ENCODE measurements around the gene ITPR3. TPM values are rescaled to one million over a fixed set of nuclear protein-coding genes. Genes with fewer than 3 reads are reported as not detected.

Gene ITPR3
- 1.9 TPM for total RNA-seq

GRCh38 chr6:33620856-33621710 is at the start of gene ITPR3:
Gene ITPR3, plus strand, starts transcription at chr6:33621322. Its CDS starts 281 bp downstream, at chr6:33621603.

DNA sequence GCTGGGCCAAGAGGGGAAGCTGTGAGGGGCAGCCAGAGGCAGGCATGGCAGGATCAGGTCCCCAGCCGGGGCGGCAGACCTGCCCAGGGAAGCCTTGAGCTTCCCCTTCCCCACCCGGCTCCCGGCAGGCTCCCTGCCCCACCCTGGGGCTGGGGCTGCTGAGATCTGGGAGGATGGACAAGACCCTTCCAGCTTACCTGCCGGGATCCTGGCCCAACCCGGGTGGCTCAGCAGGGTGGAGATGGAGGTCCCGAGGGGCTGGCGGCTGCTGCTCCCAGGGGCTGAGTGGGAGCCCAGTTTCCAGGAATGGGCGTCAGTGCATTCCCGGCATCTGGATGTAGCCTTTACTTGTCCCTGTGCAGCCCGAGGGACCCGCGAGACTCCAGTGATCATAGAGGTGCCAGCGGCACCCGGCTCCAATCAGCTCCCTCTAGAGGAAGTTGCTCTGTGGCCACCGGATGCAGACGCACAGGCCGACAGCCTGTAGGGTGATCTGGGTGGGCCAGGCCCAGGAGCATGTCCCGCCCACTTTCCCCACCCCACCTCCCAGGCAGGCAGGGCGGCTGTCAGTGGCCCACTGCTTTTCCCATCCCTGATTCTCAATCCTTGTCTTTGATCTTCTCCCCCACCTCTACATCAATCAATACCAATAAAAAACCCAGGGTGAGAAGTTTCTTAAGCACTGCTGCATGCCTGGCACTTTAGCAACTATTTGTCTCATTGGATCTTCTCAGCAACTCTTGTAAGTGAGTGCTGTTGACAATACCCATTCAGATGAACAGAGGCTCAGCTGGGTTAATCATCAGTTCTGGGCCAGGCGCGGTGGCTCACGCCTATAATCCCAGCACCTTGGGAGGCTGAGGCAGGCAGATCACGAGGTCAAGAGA is 41.1 kb upstream of the ITPR3 start, which contains the start of gene BAK1:
Gene BAK1 (minus strand): TSS at position 449 of the 887 bp plus-strand sequence. CDS start 2,672 bp downstream, outside the sequence.

GRCh38 chr6:33711140-33712129 is 90.3 kb downstream of the ITPR3 start, which contains the start of gene UQCC2:
Gene UQCC2, minus strand, starts transcription at chr6:33711700. Its CDS starts 14 bp downstream, at chr6:33711686.

Small RNAs within 50 kb of the gene (small RNA-seq; reads per million reads assigned to genes)
- gene MIR3934 (ENCODE audit: low replicate concordance) = not detected

Other genes with a start within 250 kb of the ITPR3 start
- gene KIFC1, start 229.5 kb upstream of the ITPR3 start, total RNA-seq = 7.8 TPM
- 32.9 TPM for gene PHF1, start 210.3 kb upstream of the ITPR3 start, total RNA-seq
- 59.8 TPM for gene CUTA, start 203.2 kb upstream of the ITPR3 start, total RNA-seq
- gene SYNGAP1, start 201.3 kb upstream of the ITPR3 start, total RNA-seq = 48.8 TPM
- 8.1 TPM for gene ZBTB9, start 166.7 kb upstream of the ITPR3 start, total RNA-seq
- 4.1 TPM for gene BAK1, start 41.0 kb upstream of the ITPR3 start, total RNA-seq
- 24.1 TPM for gene UQCC2, start 90.4 kb downstream of the ITPR3 start, total RNA-seq
- not detected for gene IP6K3, start 125.6 kb downstream of the ITPR3 start, total RNA-seq
- gene LEMD2, start 167.8 kb downstream of the ITPR3 start, total RNA-seq = 53.2 TPM
- not detected for gene MLN, start 182.7 kb downstream of the ITPR3 start, total RNA-seq

Data from parietal lobe (tissue), 2 donors.